Loucy (cell line): Measurements from ENCODE around the gene PITPNC1.

ENCODE experiments used
- EZH2phosphoT487 ChIP-seq: fragments of 200-600 bp; IDR thresholded peaks from 2 replicates; pipeline ENCODE4 v1.6.1; 2018; ENCODE audit warnings: antibody characterized with exemption, mild to moderate bottlenecking, moderate library complexity, borderline replicate concordance
- TF ChIP-seq, protein P1 (sequence below): fragments of 200-600 bp; sonication (generic); conservative IDR thresholded peaks from 2 replicates; pipeline ENCODE4 v1.5.1; 2014; ENCODE audit warnings: mild to moderate bottlenecking, antibody characterized with exemption, low read length

DNA sequence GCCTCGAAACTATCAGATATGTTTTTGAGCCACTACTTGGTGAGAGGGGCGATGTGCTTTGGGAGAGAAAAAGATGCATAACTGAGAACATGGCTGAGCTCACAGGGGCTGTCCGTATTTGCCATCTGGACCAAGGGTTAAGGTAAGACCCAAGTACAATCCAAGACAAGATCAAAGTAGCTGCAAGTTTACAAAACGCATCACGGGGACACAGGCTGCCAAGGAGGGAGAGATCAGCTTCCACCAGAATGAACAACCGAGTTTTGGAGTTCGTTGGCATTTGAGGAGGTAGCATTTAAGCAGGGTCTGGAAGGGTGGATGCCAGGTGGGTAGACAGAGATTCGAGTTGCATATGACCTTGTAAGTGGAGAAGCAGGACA, 2.2 kb downstream of the PITPNC1 start:
- TF ChIP-seq, protein P1, sequence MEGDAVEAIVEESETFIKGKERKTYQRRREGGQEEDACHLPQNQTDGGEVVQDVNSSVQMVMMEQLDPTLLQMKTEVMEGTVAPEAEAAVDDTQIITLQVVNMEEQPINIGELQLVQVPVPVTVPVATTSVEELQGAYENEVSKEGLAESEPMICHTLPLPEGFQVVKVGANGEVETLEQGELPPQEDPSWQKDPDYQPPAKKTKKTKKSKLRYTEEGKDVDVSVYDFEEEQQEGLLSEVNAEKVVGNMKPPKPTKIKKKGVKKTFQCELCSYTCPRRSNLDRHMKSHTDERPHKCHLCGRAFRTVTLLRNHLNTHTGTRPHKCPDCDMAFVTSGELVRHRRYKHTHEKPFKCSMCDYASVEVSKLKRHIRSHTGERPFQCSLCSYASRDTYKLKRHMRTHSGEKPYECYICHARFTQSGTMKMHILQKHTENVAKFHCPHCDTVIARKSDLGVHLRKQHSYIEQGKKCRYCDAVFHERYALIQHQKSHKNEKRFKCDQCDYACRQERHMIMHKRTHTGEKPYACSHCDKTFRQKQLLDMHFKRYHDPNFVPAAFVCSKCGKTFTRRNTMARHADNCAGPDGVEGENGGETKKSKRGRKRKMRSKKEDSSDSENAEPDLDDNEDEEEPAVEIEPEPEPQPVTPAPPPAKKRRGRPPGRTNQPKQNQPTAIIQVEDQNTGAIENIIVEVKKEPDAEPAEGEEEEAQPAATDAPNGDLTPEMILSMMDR = no peak
- TF ChIP-seq EZH2phosphoT487 = no peak
